Mesenchymal stem cell (in vitro differentiated cells and primary cell): ENCODE measurements around the gene DRD2.

Source experiments
- DNase-seq: peaks from one replicate; pipeline ENCODE4 v3.0.0-alpha.2; 2013
- H2AFZ ChIP-seq: one replicate; pipeline ENCODE4 v1.6.1; 2013; ENCODE audit warnings: low read depth, mild to moderate bottlenecking, control low read depth, inconsistent platforms, low read length, moderate library complexity
- H2AK5ac ChIP-seq: 2 replicates; pipeline ENCODE4 v1.6.1; 2013; ENCODE audit warnings: low read length, moderate library complexity, mild to moderate bottlenecking, inconsistent platforms; ENCODE audit not compliant: severe bottlenecking
- H2BK120ac ChIP-seq: one replicate; pipeline ENCODE4 v1.6.1; 2013; ENCODE audit warnings: low read depth, mild to moderate bottlenecking, inconsistent platforms, low read length, moderate library complexity
- H2BK12ac ChIP-seq, 2 experiments: one replicate each; pipeline ENCODE4 v1.6.1; 2013; ENCODE audit warnings: inconsistent platforms in 2 of 2, low read length in 2 of 2, mild to moderate bottlenecking in 2 of 2, moderate library complexity in 2 of 2, control low read depth in 1 of 2
- H2BK15ac ChIP-seq: one replicate; pipeline ENCODE4 v1.6.1; 2013; ENCODE audit warnings: mild to moderate bottlenecking, low read depth, inconsistent platforms; ENCODE audit not compliant: poor library complexity, severe bottlenecking
- H2BK5ac ChIP-seq: 2 replicates; pipeline ENCODE4 v1.6.1; 2013; ENCODE audit warnings: low read depth, mild to moderate bottlenecking, low read length, control low read depth, inconsistent platforms; ENCODE audit not compliant: poor library complexity, severe bottlenecking
- H3K14ac ChIP-seq, 2 experiments: one replicate each; pipeline ENCODE4 v1.6.1; 2013; ENCODE audit warnings: inconsistent platforms in 2 of 2, low read length in 2 of 2, control low read depth in 1 of 2, mild to moderate bottlenecking in 1 of 2, moderate library complexity in 1 of 2
- H3K18ac ChIP-seq, 2 experiments: one replicate each; pipeline ENCODE4 v1.6.1; 2013; ENCODE audit warnings: inconsistent platforms in 2 of 2, low read length in 2 of 2, control low read depth in 1 of 2, low read depth in 1 of 2, mild to moderate bottlenecking in 1 of 2
- H3K23ac ChIP-seq, 2 experiments: one replicate each; pipeline ENCODE4 v1.6.1; 2013; ENCODE audit warnings: inconsistent platforms in 2 of 2, low read length in 2 of 2, mild to moderate bottlenecking in 2 of 2, moderate library complexity in 2 of 2, control low read depth in 1 of 2
- H3K27ac ChIP-seq: 2 replicates; pipeline ENCODE4 v1.5.1; 2013; ENCODE audit warnings: mild to moderate bottlenecking, moderate library complexity, low read length, control low read depth, inconsistent platforms; ENCODE audit not compliant: poor library complexity, severe bottlenecking
- H3K27me3 ChIP-seq, 2 experiments: 2 replicates each; pipeline versions ENCODE4 v1.6.1 to v1.7.0; 2013; ENCODE audit warnings: low read length in 2 of 2, mild to moderate bottlenecking in 2 of 2, moderate library complexity in 2 of 2, control low read depth in 1 of 2, inconsistent platforms in 1 of 2; ENCODE audit not compliant: control insufficient read depth in 1 of 2, insufficient read depth in 1 of 2
- H3K36me3 ChIP-seq, 2 experiments: 2 replicates each; pipeline versions ENCODE4 v1.6.1 to v1.7.0; 2013; ENCODE audit warnings: low read length in 2 of 2, control low read depth in 1 of 2, inconsistent platforms in 1 of 2, low read depth in 1 of 2, mild to moderate bottlenecking in 1 of 2; ENCODE audit not compliant: insufficient read depth in 2 of 2, control insufficient read depth in 1 of 2
- H3K4ac ChIP-seq, 2 experiments: one replicate each; pipeline ENCODE4 v1.6.1; 2013; ENCODE audit warnings: inconsistent platforms in 2 of 2, low read length in 2 of 2, mild to moderate bottlenecking in 2 of 2, moderate library complexity in 2 of 2, control low read depth in 1 of 2, low read depth in 1 of 2
- H3K4me1 ChIP-seq: 2 replicates; pipeline ENCODE4 v1.6.1; 2013; ENCODE audit warnings: low read depth, low read length, control low read depth; ENCODE audit not compliant: control insufficient read depth, insufficient read depth
- H3K4me2 ChIP-seq: 2 replicates; pipeline ENCODE4 v1.6.1; 2013; ENCODE audit warnings: low read length, mild to moderate bottlenecking, inconsistent platforms; ENCODE audit not compliant: poor library complexity, severe bottlenecking
- H3K4me3 ChIP-seq, 2 experiments: 2 replicates each; pipeline versions ENCODE4 v1.5.1 to v1.7.0; 2013; ENCODE audit warnings: low read length in 2 of 2, mild to moderate bottlenecking in 2 of 2, control low read depth in 1 of 2, low read depth in 1 of 2; ENCODE audit not compliant: insufficient read depth in 1 of 2
- H3K79me1 ChIP-seq: replicated peaks from 2 replicates; pipeline ENCODE4 v1.6.1; 2013; ENCODE audit warnings: mild to moderate bottlenecking, control low read depth, low read length, inconsistent platforms; ENCODE audit not compliant: poor library complexity, severe bottlenecking
- H3K9ac ChIP-seq: 2 replicates; pipeline ENCODE4 v1.7.0; 2013; ENCODE audit warnings: mild to moderate bottlenecking, low read length, moderate library complexity
- H3K9me3 ChIP-seq: 2 replicates; pipeline ENCODE4 v1.7.0; 2013; ENCODE audit warnings: mild to moderate bottlenecking, low read length; ENCODE audit not compliant: control insufficient read depth
- H4K8ac ChIP-seq: one replicate; pipeline ENCODE4 v1.6.1; 2013; ENCODE audit warnings: inconsistent platforms, mild to moderate bottlenecking, low read length, moderate library complexity
- H4K91ac ChIP-seq: one replicate; pipeline ENCODE4 v1.6.1; 2013; ENCODE audit warnings: mild to moderate bottlenecking, low read length, inconsistent platforms
- WGBS: methylation state at CpG from one replicate; pipeline ENCODE4 v1.1.7; 2013; ENCODE audit warnings: mixed read lengths; 5-methylcytosine and 5-hydroxymethylcytosine counted together

Gene DRD2

DNA sequence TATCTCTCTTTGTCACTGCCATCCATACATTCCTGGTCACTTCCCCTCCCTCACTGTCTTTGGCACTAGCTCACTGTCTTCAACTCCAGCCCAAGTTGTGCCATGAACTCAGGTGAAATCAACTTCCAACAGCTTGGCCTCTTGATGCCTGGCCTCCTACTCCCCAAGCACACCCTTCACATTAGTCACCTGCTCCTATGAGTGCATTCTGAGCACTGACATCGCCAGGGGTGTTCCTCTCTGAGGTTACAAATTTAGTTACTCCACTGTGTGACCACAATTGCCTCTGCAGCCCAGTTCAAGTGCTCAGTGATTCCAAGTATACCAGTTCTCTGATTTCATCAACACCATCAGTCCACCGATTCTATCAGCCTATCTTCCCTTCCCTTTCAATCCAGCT lies 10.8 kb downstream of the DRD2 start:
- Histone ChIP-seq H2BK12ac (no peak overlapping the region), H3K23ac (no peak overlapping the region), H3K4me1 (no peaks in the 10 kb centered on the region), H3K14ac (no peak overlapping the region), H3K4me2 (no peak overlapping the region), H3K27ac (no peak overlapping the region), H2BK120ac (no peak overlapping the region), H3K4ac (no peak overlapping the region), H4K91ac (no peak overlapping the region), H3K27me3 (peaks cover 12 to 84% of the 10 kb centered on the region in 2 experiments), H3K9me3 (no peaks in the 10 kb centered on the region), H3K9ac (no peak overlapping the region), H2BK5ac (no peak overlapping the region), H2BK15ac (no peak overlapping the region), H2AK5ac (no peak overlapping the region), H3K4me3 (no peak overlapping the region), H3K79me1 (no peaks in the 10 kb centered on the region), H3K36me3 (no peaks in the 10 kb centered on the region), H4K8ac (no peak overlapping the region), H3K18ac (no peak overlapping the region), H2AFZ (no peak overlapping the region)
- 66% methylated on average over 2 of the region's 2 CpGs for WGBS
- DNase-seq: no peak

DNA sequence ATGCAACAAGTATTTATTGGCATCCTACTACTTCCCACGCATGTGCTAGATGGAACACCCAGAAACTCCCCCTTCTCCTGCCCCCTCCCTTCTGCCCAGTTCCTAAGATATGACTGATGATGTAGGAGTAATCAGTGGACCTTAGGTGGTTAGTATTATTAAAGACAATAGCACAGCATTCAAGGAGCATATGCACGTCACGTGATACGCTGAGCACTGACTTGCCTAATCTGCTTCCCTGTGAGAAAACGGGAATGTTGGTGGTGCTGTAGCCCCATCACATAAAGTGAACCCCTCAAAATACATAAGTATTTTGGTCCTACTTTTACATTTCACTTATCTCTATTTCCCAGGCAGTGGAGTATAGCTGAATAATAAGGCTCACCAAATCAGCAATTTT lies 12.4 kb downstream of the DRD2 start:
- Histone ChIP-seq H2BK5ac (no peak overlapping the region), H3K9me3 (no peaks in the 10 kb centered on the region), H3K18ac (no peak overlapping the region), H3K27ac (no peak overlapping the region), H4K91ac (no peak overlapping the region), H2BK12ac (no peak overlapping the region), H2AK5ac (no peak overlapping the region), H3K9ac (no peak overlapping the region), H3K4me3 (no peak overlapping the region), H3K36me3 (no peaks in the 10 kb centered on the region), H3K4me2 (no peak overlapping the region), H4K8ac (no peak overlapping the region), H3K23ac (no peak overlapping the region), H3K27me3 (peaks cover 12 to 88% of the 10 kb centered on the region in 2 experiments), H3K4ac (no peak overlapping the region), H3K14ac (no peak overlapping the region), H2BK120ac (no peak overlapping the region), H3K4me1 (peaks cover under 1% of the 10 kb centered on the region), H2BK15ac (no peak overlapping the region), H3K79me1 (no peaks in the 10 kb centered on the region), H2AFZ (no peak overlapping the region)
- 86% methylated on average over 4 of the region's 5 CpGs for WGBS
- DNase-seq: no peak

GRCh38 chr11:113461639-113462038 lies 13.6 kb downstream of the DRD2 start:
- Histone ChIP-seq H2BK15ac (no peak overlapping the region), H3K23ac (no peak overlapping the region), H4K8ac (no peak overlapping the region), H3K27me3 (peaks cover 15 to 80% of the 10 kb centered on the region in 2 experiments), H2BK12ac (no peak overlapping the region), H3K18ac (no peak overlapping the region), H2BK5ac (no peak overlapping the region), H3K4me3 (no peak overlapping the region), H3K14ac (no peak overlapping the region), H4K91ac (no peak overlapping the region), H3K9ac (no peak overlapping the region), H3K4ac (no peak overlapping the region), H2BK120ac (no peak overlapping the region), H3K27ac (no peak overlapping the region), H3K4me2 (no peak overlapping the region), H3K36me3 (no peaks in the 10 kb centered on the region), H3K9me3 (no peaks in the 10 kb centered on the region), H3K79me1 (no peaks in the 10 kb centered on the region), H2AFZ (no peak overlapping the region), H3K4me1 (peaks cover 2% of the 10 kb centered on the region), H2AK5ac (no peak overlapping the region)
- 86% methylated on average over 3 of the region's 3 CpGs for WGBS
- DNase-seq: no peak

DNA sequence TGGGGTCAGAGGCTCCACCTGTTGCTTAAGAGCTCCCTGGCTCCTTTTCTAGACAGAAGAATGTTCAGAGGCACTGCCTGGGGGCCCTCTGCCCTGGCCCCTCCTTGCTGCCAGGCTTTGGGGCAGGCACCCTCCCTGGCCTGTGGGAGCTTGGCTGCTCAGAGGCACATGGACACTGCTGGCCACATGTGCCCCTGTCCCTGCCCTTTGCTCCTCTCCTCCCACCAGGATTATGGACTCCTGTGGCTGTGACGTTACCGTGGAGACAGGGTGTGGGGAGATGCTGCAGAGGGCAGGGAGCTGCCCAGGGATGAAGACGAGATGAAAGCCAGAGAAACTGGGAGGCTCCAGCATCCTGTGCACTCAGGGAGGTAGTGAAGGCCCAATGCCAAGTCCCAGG lies 14.7 kb downstream of the DRD2 start:
- H3K18ac ChIP-seq: no peak overlapping the region
- no peaks in the 10 kb centered on the region for H3K79me1 ChIP-seq
- H3K9me3 ChIP-seq: no peaks in the 10 kb centered on the region
- no peak overlapping the region for H2BK15ac ChIP-seq
- H3K4me2 ChIP-seq: no peak overlapping the region
- WGBS: 77% methylated on average over 3 of the region's 3 CpGs
- no peak overlapping the region for H3K4me3 ChIP-seq
- H3K9ac ChIP-seq: no peak overlapping the region
- no peak overlapping the region for H2BK5ac ChIP-seq
- H4K91ac ChIP-seq: no peak overlapping the region
- H4K8ac ChIP-seq: no peak overlapping the region
- peaks cover 15 to 68% of the 10 kb centered on the region in 2 experiments for H3K27me3 ChIP-seq
- peaks cover 2% of the 10 kb centered on the region for H3K4me1 ChIP-seq
- DNase-seq: no peak
- H2AFZ ChIP-seq: no peak overlapping the region
- H2BK12ac ChIP-seq: no peak overlapping the region
- no peak overlapping the region for H2BK120ac ChIP-seq
- H2AK5ac ChIP-seq: no peak overlapping the region
- no peak overlapping the region for H3K14ac ChIP-seq
- H3K23ac ChIP-seq: no peak overlapping the region
- no peak overlapping the region for H3K4ac ChIP-seq
- H3K27ac ChIP-seq: no peak overlapping the region
- H3K36me3 ChIP-seq: no peaks in the 10 kb centered on the region
